Memory B cell (primary cell): ENCODE measurements around the gene TSR3.

Experiments used
- ATAC-seq: fragments of 150-1000 bp; cut with Tn5 transposase; 2 replicates; pipeline ENCODE4 v1.10.0; 2021; ENCODE audit warnings: low read depth, mild to moderate bottlenecking, moderate library complexity
- DNase-seq, 2 donors: peaks; one replicate each; pipeline ENCODE4 v3.0.0; 2022; ENCODE audit warnings: low spot score in 2 of 2
- H3K27ac Mint-ChIP-seq: one replicate; pipeline ENCODE4 v1.8.0; 2022; ENCODE audit warnings: mild to moderate bottlenecking, moderate library complexity, mixed read lengths
- H3K27me3 Mint-ChIP-seq: one replicate; pipeline ENCODE4 v1.8.0; 2022; ENCODE audit warnings: mixed read lengths
- H3K36me3 Mint-ChIP-seq: one replicate; pipeline ENCODE4 v1.8.0; 2022; ENCODE audit warnings: mild to moderate bottlenecking, mixed read lengths
- H3K4me1 Mint-ChIP-seq: one replicate; pipeline ENCODE4 v1.8.0; 2022; ENCODE audit warnings: mixed read lengths
- H3K4me3 Mint-ChIP-seq: one replicate; pipeline ENCODE4 v1.8.0; 2022; ENCODE audit warnings: mild to moderate bottlenecking, moderate library complexity, mixed read lengths
- H3K9me3 Mint-ChIP-seq: one replicate; pipeline ENCODE4 v1.8.0; 2022; ENCODE audit warnings: mixed read lengths

The TSR3 gene

DNA sequence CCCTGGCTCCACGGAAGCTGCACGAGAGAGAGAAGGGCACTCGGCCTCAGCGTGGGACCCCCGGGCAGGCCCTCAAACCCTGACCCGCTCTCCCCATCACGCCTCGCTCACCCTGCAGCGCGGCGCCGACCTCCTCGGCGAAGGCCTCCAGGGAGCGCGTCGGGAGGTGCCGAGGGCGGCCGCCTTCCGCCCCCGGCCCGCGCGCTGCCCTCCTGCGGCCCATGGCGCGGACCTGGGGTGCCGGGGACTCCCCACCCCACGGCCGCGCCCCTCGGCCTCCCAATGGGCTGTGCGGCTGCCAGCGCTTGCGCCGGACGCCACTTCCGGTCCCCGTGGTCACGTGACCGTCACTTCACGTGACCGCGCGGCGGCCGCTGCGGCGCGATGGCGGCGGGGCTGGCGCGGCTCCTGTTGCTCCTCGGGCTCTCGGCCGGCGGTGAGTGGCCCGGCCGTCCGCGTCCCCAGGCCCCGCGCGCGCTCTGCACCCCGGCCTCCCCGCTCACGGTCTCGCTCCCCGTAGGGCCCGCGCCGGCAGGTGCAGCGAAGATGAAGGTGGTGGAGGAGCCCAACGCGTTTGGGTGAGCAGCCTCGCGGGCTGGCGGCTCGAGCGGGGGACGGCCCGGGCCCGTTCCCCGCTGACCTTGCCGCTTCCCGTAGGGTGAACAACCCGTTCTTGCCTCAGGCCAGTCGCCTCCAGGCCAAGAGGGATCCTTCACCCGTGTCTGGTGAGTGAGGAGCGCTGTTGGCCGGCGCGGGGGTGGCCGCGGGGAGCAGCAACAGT lies at the start of gene TSR3, which contains the start of gene GNPTG:
Gene TSR3, minus strand, starts transcription at position 297 of the 781 bp plus-strand sequence. Its CDS starts 74 bp downstream, at position 223.
Gene GNPTG, plus strand, starts transcription at position 350 of the 781 bp plus-strand sequence. Its CDS starts 35 bp downstream, at position 385.
- H3K4me3 Mint-ChIP-seq = peak within 1 kb of the TSS; percentile 82
- H3K4me1 Mint-ChIP-seq = peaks cover 27% of the 10 kb centered on the region
- no peaks in the 10 kb centered on the region for H3K9me3 Mint-ChIP-seq
- H3K36me3 Mint-ChIP-seq = peaks cover 5% of the 10 kb centered on the region
- peak within 1 kb of the TSS; percentile 95 for H3K27ac Mint-ChIP-seq
- no peaks in the 10 kb centered on the region for H3K27me3 Mint-ChIP-seq
- ATAC-seq (peak; percentile 91), DNase-seq (peak; percentile 86 to 87)

DNA sequence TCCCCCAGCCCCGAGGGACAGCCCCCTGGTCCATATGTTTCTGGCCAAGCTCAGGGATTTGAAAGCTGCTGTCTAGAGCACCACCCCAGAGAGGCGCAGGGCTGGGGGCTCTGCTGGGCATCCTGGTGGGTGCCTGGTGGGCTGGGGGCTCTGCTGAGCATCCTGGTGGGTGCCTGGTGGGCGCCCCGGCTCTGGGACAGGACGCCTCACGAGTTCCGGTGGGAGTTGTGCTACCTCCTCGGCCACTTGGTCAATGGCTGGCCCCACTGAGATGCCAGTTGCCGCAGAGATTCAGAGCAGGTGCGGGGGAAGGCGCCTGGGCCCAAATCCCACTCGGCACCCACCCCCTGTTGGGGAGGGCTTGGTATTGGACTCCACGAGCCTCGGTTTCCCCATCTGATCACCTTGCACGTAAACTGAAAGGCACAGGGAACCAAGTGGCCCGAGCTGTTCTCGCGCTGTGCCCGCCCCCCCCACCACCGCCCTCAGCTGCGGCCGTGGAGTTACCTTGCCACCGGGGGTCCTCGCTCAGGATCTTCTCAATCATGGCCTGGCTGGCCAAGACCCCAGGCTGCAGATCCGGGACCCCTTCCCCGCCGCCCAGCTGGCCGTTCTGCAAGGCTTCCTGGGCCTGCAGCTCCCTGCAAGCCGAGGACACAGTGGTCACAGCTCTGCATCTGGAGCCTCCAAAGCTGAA lies 49.5 kb upstream of the TSR3 start:
- DNase-seq = no peak
- Mint-ChIP-seq H3K9me3 (no peaks in the 10 kb centered on the region), H3K4me3 (no peak overlapping the region), H3K27me3 (no peaks in the 10 kb centered on the region), H3K4me1 (peaks cover 3% of the 10 kb centered on the region), H3K27ac (no peak overlapping the region), H3K36me3 (peaks cover 26% of the 10 kb centered on the region)
- no peak for ATAC-seq

DNA sequence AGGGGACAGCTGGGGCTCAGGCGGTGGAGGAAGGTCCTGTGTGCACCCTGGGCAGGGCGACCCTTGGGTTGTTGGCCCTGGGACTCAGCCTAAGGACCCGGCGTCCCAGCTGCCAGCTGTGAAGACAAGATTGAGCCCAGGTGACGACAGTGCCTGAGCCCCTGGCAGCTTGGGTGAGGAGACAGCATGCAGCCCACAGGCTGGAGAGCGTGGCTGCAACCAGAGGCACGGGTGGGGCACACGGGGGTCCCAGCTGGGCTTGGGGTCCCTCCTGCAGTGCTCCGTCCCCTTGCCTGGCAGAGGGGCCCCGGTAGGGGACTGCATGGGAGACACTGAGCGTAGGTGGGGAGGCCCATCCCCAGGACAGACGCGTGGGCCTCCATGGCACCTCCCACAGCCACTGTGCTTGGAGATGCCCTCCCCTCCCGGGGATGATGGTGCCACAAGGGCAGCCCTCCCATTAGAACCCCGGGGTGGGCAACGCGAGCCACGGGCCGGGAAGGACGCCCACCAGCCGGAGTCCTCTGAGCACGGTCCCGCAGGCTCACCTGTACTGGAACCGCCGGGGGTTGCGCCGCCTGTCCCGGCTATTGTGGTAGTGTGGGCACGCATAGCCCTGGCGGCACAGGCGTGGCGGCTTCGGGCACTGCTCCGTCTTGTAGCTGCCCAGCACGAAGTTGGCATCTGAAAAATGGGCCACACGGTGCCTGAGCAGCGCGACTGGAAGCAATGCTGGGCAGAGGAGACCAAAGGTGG lies 47.3 kb upstream of the TSR3 start:
- Mint-ChIP-seq H3K27ac (no peak overlapping the region), H3K4me3 (no peak overlapping the region), H3K27me3 (no peaks in the 10 kb centered on the region), H3K36me3 (peaks cover 26% of the 10 kb centered on the region), H3K4me1 (peaks cover 3% of the 10 kb centered on the region), H3K9me3 (no peaks in the 10 kb centered on the region)
- DNase-seq = no peak
- no peak for ATAC-seq

DNA sequence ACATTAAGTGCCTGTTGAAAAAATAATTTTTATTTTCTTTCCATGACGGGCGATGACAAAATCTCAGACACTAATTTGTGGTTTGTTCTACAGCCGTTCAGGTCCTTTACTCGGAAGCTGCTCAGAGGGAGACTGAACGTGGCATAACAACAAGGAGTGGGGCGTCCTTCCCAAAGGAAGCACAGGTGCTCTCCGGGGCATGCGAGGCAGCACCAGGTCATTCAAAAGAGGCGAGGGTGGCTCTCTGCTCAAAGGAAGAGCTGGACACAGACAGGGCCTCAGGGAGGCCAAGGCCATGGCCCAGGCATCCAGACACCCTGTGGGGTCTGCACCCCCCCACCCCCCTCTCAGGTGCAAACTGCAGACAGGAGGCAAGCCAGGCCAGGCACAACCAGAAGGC lies 46.7 kb upstream of the TSR3 start:
- Mint-ChIP-seq H3K4me1 (peaks cover 1% of the 10 kb centered on the region), H3K36me3 (peaks cover 25% of the 10 kb centered on the region), H3K27ac (no peak overlapping the region), H3K9me3 (no peaks in the 10 kb centered on the region), H3K4me3 (no peak overlapping the region), H3K27me3 (no peaks in the 10 kb centered on the region)
- no peak for ATAC-seq
- no peak for DNase-seq

DNA sequence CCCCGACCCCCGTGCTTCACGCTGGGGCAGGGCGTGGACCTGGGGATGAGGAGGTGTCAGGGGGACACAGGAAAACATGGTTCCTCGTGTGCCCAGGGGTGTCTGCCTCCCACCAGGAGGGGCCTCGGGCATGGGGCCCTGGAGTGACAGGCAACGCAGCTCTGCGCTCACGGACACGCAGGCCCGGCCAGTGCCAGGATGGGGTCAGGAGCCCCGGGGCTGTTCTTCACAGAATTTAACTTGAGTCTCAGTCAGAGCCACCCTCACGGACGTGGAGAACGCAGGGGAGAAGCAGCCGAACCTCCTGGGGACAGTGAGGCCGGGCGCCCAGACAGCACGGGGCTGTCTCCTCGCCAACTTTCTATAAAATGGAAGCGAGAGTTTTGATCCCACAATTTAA lies 46.1 kb upstream of the TSR3 start:
- H3K27me3 Mint-ChIP-seq = no peaks in the 10 kb centered on the region
- no peaks in the 10 kb centered on the region for H3K9me3 Mint-ChIP-seq
- DNase-seq = no peak

DNA sequence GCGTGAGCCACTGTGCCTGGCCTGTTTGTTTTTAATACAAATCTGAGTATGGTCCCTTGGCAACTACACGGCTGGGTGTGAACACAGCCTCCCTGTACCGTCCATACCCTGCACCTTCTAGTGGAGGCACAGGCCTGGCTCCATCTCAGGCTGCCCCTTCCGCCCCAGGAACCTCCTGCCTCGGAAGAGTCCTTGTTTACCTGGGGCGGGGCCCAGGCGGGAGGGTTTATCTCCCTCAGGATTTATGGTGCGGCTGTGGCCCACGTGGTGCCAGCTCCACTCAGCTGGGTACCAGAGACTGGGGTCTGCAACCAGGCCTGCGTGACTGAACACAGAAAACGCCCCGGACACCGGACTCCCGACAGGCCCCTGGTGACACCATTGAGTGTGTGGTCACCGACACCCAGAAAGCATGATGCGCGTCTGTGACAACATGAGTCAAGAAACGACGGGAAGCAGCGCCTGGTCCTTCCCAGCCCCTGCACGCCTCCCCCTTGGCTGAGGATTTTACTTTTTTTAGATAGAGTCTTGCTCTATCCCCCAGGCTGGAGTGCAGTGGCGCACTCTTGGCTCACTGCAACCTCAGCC lies 43.9 kb upstream of the TSR3 start:
- DNase-seq = no peak
- Mint-ChIP-seq H3K27me3 (no peaks in the 10 kb centered on the region), H3K9me3 (no peaks in the 10 kb centered on the region), H3K27ac (no peak overlapping the region), H3K4me3 (no peak overlapping the region), H3K36me3 (peaks cover 15% of the 10 kb centered on the region), H3K4me1 (no peaks in the 10 kb centered on the region)
- no peak for ATAC-seq

More for the DNA sequence above, 46.1 kb upstream of the TSR3 start:
- Mint-ChIP-seq H3K27ac (no peak overlapping the region), H3K4me1 (no peaks in the 10 kb centered on the region), H3K36me3 (peaks cover 21% of the 10 kb centered on the region), H3K4me3 (no peak overlapping the region)
- ATAC-seq = no peak

DNA sequence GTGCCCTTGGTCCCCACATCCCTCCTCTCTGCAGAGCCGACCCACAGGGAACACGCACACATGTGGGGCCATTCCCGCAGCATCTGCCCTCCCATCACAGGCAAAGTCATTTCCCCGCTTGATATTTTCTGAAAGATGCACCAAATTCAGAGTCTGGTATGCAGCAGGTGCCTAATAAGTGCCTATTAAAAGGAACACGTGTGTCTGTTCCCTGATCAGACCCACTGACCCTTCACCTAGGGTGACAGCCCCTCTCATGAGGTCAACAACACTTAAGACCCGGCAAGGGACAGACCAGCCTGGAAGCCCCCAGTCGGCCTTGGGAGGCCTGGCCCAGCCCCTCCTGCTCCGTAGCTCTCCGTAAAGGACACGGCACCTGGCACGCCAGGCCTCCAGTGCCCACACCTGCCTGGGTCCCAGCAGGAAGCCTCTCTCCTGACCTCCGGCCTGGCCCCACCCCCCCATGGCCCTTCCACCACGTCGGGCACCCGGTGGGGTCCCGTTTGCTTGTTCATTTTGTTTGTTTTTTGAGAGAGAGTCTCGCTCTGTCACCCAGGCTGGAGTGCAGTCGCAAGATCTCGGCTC lies 42.8 kb upstream of the TSR3 start:
- ATAC-seq (no peak), DNase-seq (no peak)
- H3K9me3 Mint-ChIP-seq = no peaks in the 10 kb centered on the region
- H3K4me1 Mint-ChIP-seq = no peaks in the 10 kb centered on the region
- no peak overlapping the region for H3K27ac Mint-ChIP-seq
- H3K4me3 Mint-ChIP-seq = no peak overlapping the region
- H3K27me3 Mint-ChIP-seq = no peaks in the 10 kb centered on the region
- peaks cover 15% of the 10 kb centered on the region for H3K36me3 Mint-ChIP-seq

DNA sequence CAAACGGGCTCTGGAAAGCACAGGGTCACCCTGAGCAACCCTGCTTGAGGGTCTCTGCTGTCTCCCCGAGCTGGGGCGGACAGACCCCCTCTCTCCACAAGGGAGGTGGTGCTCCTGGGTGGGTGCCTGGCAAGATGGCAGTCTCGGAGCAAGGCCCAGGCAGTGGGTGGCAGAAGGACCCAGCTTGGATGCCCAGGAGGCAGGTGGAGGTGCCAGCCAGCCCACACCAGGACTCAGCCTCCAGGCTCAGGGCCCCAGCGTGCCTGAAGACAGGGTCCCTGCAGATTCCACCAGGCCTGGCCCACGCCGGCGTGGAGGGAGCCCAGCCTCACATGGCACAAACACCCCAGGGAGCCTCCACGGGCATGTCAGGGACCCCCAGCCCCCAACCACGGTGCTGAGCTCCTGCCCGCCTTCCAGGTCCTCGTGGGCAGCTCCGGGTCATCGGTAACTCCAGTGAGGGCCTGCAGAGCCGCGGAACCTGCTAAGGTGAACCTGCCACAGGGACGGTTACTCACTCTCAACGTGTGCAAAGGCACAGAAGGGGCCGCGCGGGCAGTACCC lies 42.0 kb upstream of the TSR3 start:
- Mint-ChIP-seq H3K9me3 (no peaks in the 10 kb centered on the region), H3K4me1 (no peaks in the 10 kb centered on the region), H3K27me3 (no peaks in the 10 kb centered on the region), H3K4me3 (no peak overlapping the region), H3K27ac (no peak overlapping the region), H3K36me3 (peaks cover 13% of the 10 kb centered on the region)
- DNase-seq (no peak), ATAC-seq (no peak)

DNA sequence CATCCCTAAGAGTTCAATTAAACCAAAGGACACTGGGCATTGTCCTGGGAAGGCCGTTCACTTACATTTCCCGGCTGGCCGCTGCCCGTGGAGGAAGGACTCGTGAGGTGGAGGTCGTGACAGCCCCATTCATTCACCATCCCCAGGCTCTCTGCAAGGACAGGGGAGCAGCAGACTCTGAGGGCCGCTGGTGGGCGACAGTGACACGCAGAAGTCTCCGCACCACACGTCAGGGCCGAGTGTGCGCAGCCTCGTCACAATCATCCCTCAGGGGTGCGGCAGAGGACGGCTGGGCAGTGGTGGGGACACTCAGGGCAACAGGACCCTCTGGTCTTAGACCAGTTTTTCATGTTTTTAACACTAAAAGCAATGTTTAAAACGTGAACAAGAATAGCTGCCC lies 41.1 kb upstream of the TSR3 start:
- Mint-ChIP-seq H3K36me3 (peaks cover 12% of the 10 kb centered on the region), H3K4me3 (no peak overlapping the region), H3K27ac (no peak overlapping the region), H3K27me3 (no peaks in the 10 kb centered on the region), H3K9me3 (no peaks in the 10 kb centered on the region), H3K4me1 (no peaks in the 10 kb centered on the region)
- DNase-seq (no peak), ATAC-seq (no peak)

DNA sequence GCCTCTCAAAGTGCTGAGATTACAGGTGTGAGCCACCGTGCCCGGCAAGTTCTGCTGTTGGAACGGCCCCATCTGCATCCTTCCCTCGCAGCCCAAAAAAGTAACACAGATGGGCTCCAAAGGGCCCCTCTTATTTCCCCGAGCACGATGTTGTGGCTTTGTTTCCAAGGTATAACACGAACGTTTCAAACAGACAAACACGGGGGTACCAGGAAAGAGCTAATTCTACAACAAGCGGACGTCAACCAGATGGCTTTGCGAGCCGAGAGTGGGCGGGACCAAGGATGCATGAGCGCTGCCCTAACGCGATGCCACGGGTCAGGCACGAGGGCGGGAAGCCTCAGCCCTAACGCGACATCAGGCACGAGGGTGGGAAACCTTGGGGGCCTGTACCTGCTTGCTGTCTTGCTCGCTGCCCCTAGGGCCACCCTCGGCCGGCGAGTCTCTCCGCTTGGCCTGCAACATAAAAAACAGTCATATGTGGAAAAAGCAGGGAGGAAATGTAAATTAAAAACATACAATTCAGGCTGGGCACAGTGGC lies 38.6 kb upstream of the TSR3 start:
- H3K27ac Mint-ChIP-seq = no peak overlapping the region
- DNase-seq (no peak), ATAC-seq (no peak)
- H3K36me3 Mint-ChIP-seq = peaks cover 6% of the 10 kb centered on the region
- no peaks in the 10 kb centered on the region for H3K27me3 Mint-ChIP-seq
- H3K4me3 Mint-ChIP-seq = no peak overlapping the region
- no peaks in the 10 kb centered on the region for H3K9me3 Mint-ChIP-seq
- no peaks in the 10 kb centered on the region for H3K4me1 Mint-ChIP-seq

DNA sequence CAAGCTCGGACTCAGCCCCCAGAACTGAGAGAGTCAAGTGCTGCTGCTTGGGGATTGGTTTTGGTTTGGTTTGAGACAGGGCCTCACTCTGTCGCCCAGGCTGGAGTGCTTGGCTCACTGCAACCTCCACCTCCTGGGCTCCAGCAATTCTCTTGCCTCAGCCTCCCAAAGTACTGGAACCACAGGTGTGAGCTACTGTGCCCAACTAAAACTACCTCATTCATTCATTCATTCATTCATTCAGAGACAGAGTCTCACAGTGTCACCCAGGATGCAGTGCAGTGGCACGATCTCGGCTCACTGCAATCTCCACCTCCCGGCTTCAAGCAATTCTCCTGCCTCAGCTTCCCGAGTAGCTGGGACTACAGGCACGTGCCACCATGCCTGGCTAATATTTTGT lies 38.1 kb upstream of the TSR3 start:
- Mint-ChIP-seq H3K4me3 (no peak overlapping the region), H3K27ac (no peak overlapping the region), H3K36me3 (peaks cover 8% of the 10 kb centered on the region), H3K4me1 (no peaks in the 10 kb centered on the region), H3K9me3 (no peaks in the 10 kb centered on the region), H3K27me3 (no peaks in the 10 kb centered on the region)
- no peak for DNase-seq
- ATAC-seq = no peak

DNA sequence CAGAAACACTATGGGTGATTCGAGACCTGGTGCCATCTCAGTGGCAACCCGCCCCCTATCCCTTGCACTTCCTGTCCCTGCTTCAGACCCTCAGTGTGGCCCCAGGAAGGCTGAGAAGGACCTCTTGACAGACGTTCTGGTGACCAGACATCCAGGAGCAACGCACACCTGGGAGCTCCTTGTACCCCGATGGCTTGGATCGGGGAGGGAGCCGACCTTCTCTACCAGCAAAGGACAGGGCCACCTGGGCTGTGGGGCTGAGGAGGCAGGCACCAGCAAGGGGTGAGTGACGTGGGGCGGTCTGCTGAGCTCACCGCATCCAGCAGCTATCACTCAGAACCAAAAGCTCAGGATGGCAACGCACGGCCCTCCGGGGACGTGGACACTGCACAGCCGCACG lies 35.7 kb upstream of the TSR3 start:
- H3K9me3 Mint-ChIP-seq = no peaks in the 10 kb centered on the region

DNA sequence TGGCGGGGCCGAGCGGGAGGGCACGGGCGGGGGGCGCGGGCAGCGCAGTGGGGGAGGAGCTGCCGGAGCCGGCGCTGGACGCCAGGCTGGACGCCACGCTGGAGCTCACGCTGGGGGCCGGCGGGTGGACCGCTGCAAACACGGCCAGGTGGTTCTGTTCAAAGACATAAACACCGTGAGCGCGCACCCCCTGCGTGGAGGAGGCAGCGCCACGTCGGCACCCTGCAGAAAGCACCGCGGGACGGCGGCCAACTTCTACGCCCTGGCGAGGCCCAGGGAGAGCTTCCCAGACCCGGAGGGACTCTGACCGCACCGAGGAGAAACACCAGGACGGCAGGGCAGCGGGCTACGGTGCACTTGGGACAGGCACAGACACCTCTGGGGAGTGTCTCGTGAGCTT lies 33.6 kb upstream of the TSR3 start:
- Mint-ChIP-seq H3K4me3 (no peak overlapping the region), H3K4me1 (peaks cover under 1% of the 10 kb centered on the region), H3K27ac (no peak overlapping the region), H3K27me3 (no peaks in the 10 kb centered on the region), H3K9me3 (no peaks in the 10 kb centered on the region), H3K36me3 (peaks cover 5% of the 10 kb centered on the region)
- DNase-seq (no peak), ATAC-seq (no peak)

More for the DNA sequence above, 35.7 kb upstream of the TSR3 start:
- Mint-ChIP-seq H3K4me3 (no peak overlapping the region), H3K36me3 (peaks cover 9% of the 10 kb centered on the region), H3K27ac (no peak overlapping the region), H3K4me1 (no peaks in the 10 kb centered on the region), H3K27me3 (no peaks in the 10 kb centered on the region)
- DNase-seq (no peak), ATAC-seq (no peak)
